Sigmoid colon (tissue), 7 donors: ENCODE data around the gene SIGLEC9. TPM values are rescaled to one million over a fixed set of nuclear protein-coding genes. Genes with fewer than 3 reads are reported as not detected.

Source experiments
- DNase-seq: peaks from one replicate; pipeline ENCODE4 v3.0.0-alpha.2; 2019
- H3K27ac ChIP-seq, 4 donors: fragments of 200-600 bp; sonication (generic); one replicate each; pipeline ENCODE4 v1.5.1; 2016 to 2019; ENCODE audit warnings: mild to moderate bottlenecking in 1 of 4
- H3K27me3 ChIP-seq, 3 donors: fragments of 200-600 bp; sonication (generic); one replicate each; pipeline ENCODE4 v1.5.1; 2019; ENCODE audit warnings: mild to moderate bottlenecking in 1 of 3
- H3K36me3 ChIP-seq, 4 donors: fragments of 200-600 bp; sonication (generic); one replicate each; pipeline ENCODE4 v1.5.1; 2016 to 2019
- H3K4me1 ChIP-seq, 4 donors: fragments of 200-600 bp; sonication (generic); one replicate each; pipeline ENCODE4 v1.5.1; 2017 to 2019
- H3K4me3 ChIP-seq, 4 donors: fragments of 200-600 bp; sonication (generic); one replicate each; pipeline ENCODE4 v1.5.1; 2017 to 2019; ENCODE audit warnings: mild to moderate bottlenecking in 2 of 4, moderate library complexity in 1 of 4
- H3K9me3 ChIP-seq, 4 donors: fragments of 200-600 bp in 3 of 4; sonication (generic) in 3 of 4; one replicate each; pipeline versions ENCODE4 v1.5.1 to v1.6.1; 2013 to 2019
- CTCF ChIP-seq, 4 experiments: fragments of 450-650 bp in 3 of 4; fragments of 200-600 bp in 1 of 4; IDR thresholded peaks; one replicate each; pipeline ENCODE4 v1.5.1; 2016 to 2019; ENCODE audit warnings: antibody characterized with exemption in 4 of 4, mild to moderate bottlenecking in 3 of 4, moderate library complexity in 2 of 4
- EP300 ChIP-seq, 4 donors: sonication (generic); formaldehyde crosslinking; IDR thresholded peaks; one replicate each; pipeline ENCODE4 v1.6.1; 2017; ENCODE audit warnings: antibody characterized with exemption in 4 of 4
- POLR2A ChIP-seq, 2 donors: fragments of 450-650 bp; IDR thresholded peaks; one replicate each; pipeline ENCODE4 v1.6.1; 2016; ENCODE audit warnings: antibody characterized with exemption in 2 of 2, mild to moderate bottlenecking in 2 of 2, moderate library complexity in 2 of 2
- POLR2AphosphoS5 ChIP-seq, 4 donors: sonication (generic); formaldehyde crosslinking; IDR thresholded peaks; one replicate each; pipeline ENCODE4 v1.6.1; 2017; ENCODE audit warnings: antibody characterized with exemption in 4 of 4
- WGBS, 2 donors: extraction: QIAGEN DNeasy Blood & Tissue Kit; methylation state at CpG; one replicate each; pipeline ENCODE4 v1.1.7; 2013; 5-methylcytosine and 5-hydroxymethylcytosine counted together
- intact Hi-C: fragments of 100-400 bp; cut with DNase I; formaldehyde crosslinking; loops from one replicate; pipeline ENCODE4 v1.15.1; 2023
- polyA plus RNA-seq, 3 donors: library from polyadenylated mRNA; stranded (reverse); fragments of 200-250 nt; gene quantifications; one replicate each; pipeline ENCODE4 v1.2.3, GENCODE V29; 2013
- total RNA-seq, 4 donors: library from RNA; depleted of rRNA; stranded (reverse); fragments of >200 nt; gene quantifications; one replicate each; pipeline ENCODE4 v1.1.0, GENCODE V29; 2016
- donor health status: healthy with polysubstance abuse.
- donor health status: Bipolar disorder and iron deficiency.
- donor health status: healthy.

The SIGLEC9 gene
- total and polyA plus RNA-seq, 7 donors: 2.4 to 9.5 (median 5.4) TPM

GRCh38 chr19:51081476-51081875 lies 43.2 kb upstream of the SIGLEC9 start:
- no peaks in the 10 kb centered on the region for H3K4me1 ChIP-seq
- H3K27ac ChIP-seq: no peak overlapping the region
- H3K36me3 ChIP-seq: no peaks in the 10 kb centered on the region
- 90 to 91% methylated on average over 14 of the region's 14 CpGs for WGBS, 2 donors
- intact Hi-C loops: no loop called here
- no peak for DNase-seq
- H3K4me3 ChIP-seq: no peak overlapping the region
- no peak for TF ChIP-seq EP300 (IDR thresholded peaks at IDR 0.05)
- TF ChIP-seq POLR2A (IDR thresholded peaks at IDR 0.05): no peak
- TF ChIP-seq POLR2AphosphoS5 (IDR thresholded peaks at IDR 0.05): no peak
- TF ChIP-seq CTCF (IDR thresholded peaks at IDR 0.05): no peak
- H3K9me3 ChIP-seq: no peaks in the 10 kb centered on the region
- H3K27me3 ChIP-seq: peaks cover 0 to 15% (median 0%) of the 10 kb centered on the region in 3 donors

GRCh38 chr19:51082611-51083010 lies 42.1 kb upstream of the SIGLEC9 start, which contains the start of gene KLK14:
KLK14 (minus strand) TSS chr19:51082887; CDS start chr19:51082614, 273 bp downstream.
- peaks cover 0 to 15% (median 0%) of the 10 kb centered on the region in 3 donors for H3K27me3 ChIP-seq
- WGBS, 2 donors: 20 to 29% methylated on average over 7 of the region's 7 CpGs
- H3K4me3 ChIP-seq: no peak within 1 kb of the TSS
- no peak within 1 kb of the TSS for H3K27ac ChIP-seq
- no peaks in the 10 kb centered on the region for H3K4me1 ChIP-seq
- H3K36me3 ChIP-seq: no peaks in the 10 kb centered on the region
- no peak for DNase-seq
- H3K9me3 ChIP-seq: no peaks in the 10 kb centered on the region
- TF ChIP-seq POLR2A (IDR thresholded peaks at IDR 0.05) (no peak), EP300 (IDR thresholded peaks at IDR 0.05) (no peak), POLR2AphosphoS5 (IDR thresholded peaks at IDR 0.05) (no peak), CTCF (IDR thresholded peaks at IDR 0.05) (no peak)
- intact Hi-C loops: no loop called here

GRCh38 chr19:51083181-51083580 lies 41.5 kb upstream of the SIGLEC9 start:
- intact Hi-C loops: no loop called here
- no peaks in the 10 kb centered on the region for H3K36me3 ChIP-seq
- DNase-seq: no peak
- WGBS, 2 donors: 24 to 38% methylated on average over 4 of the region's 4 CpGs
- no peaks in the 10 kb centered on the region for H3K4me1 ChIP-seq
- H3K27me3 ChIP-seq: peaks cover 0 to 15% (median 0%) of the 10 kb centered on the region in 3 donors
- H3K9me3 ChIP-seq: no peaks in the 10 kb centered on the region
- TF ChIP-seq POLR2AphosphoS5 (IDR thresholded peaks at IDR 0.05) (no peak), POLR2A (IDR thresholded peaks at IDR 0.05) (no peak), EP300 (IDR thresholded peaks at IDR 0.05) (no peak), CTCF (IDR thresholded peaks at IDR 0.05) (no peak)
- no peak overlapping the region for H3K4me3 ChIP-seq
- no peak overlapping the region for H3K27ac ChIP-seq

GRCh38 chr19:51083783-51084182 lies 40.9 kb upstream of the SIGLEC9 start:
- WGBS, 2 donors: 81% methylated on average over 14 of the region's 14 CpGs
- Histone ChIP-seq H3K4me3 (no peak overlapping the region), H3K27me3 (peaks cover 0 to 15% (median 0%) of the 10 kb centered on the region in 3 donors), H3K9me3 (no peaks in the 10 kb centered on the region), H3K36me3 (no peaks in the 10 kb centered on the region), H3K27ac (no peak overlapping the region), H3K4me1 (no peaks in the 10 kb centered on the region)
- TF ChIP-seq POLR2A (IDR thresholded peaks at IDR 0.05) (no peak), EP300 (IDR thresholded peaks at IDR 0.05) (no peak), CTCF (IDR thresholded peaks at IDR 0.05) (no peak), POLR2AphosphoS5 (IDR thresholded peaks at IDR 0.05) (no peak)
- no peak for DNase-seq
- intact Hi-C loops: no loop called here

GRCh38 chr19:51084505-51084904 lies 40.2 kb upstream of the SIGLEC9 start:
- no peaks in the 10 kb centered on the region for H3K9me3 ChIP-seq
- H3K4me1 ChIP-seq: no peaks in the 10 kb centered on the region
- DNase-seq: no peak
- no peaks in the 10 kb centered on the region for H3K36me3 ChIP-seq
- intact Hi-C loops: no loop called here
- H3K27me3 ChIP-seq: peaks cover 0 to 11% (median 0%) of the 10 kb centered on the region in 3 donors
- no peak overlapping the region for H3K4me3 ChIP-seq
- no peak overlapping the region for H3K27ac ChIP-seq
- WGBS, 2 donors: 70 to 80% methylated on average over 7 of the region's 7 CpGs
- no peak for TF ChIP-seq EP300 (IDR thresholded peaks at IDR 0.05)
- no peak for TF ChIP-seq POLR2AphosphoS5 (IDR thresholded peaks at IDR 0.05)
- TF ChIP-seq CTCF (IDR thresholded peaks at IDR 0.05): no peak
- TF ChIP-seq POLR2A (IDR thresholded peaks at IDR 0.05): no peak
